Measurements from ENCODE around the gene OR10H4. TPM values are rescaled to one million over a fixed set of nuclear protein-coding genes. Genes with fewer than 3 reads are reported as not detected.

Gene OR10H4
- total and polyA plus RNA-seq, 2 of the 13 experiments (the other 11 are each of a cell fraction or from before 2014, with no cell fraction given), result not detected

DNA sequence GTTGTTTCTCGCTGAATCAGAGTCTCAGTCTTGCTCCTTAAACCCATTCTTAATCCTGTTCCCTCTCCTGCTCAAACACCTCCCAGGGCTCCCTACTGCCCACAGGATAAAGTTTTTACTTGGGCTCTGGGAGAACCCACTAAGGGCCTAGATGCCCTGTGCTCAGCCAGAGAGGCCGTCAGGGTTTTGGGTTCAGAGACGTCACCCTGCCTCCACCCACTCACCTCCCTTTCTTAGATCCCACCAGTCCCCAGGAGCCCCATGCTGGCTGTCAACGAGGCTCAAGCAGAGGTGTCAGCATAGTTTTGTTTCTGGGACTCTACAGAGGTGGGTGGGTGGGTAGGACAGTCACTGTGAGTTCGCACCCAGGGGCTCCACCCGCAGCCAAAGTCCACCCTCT, 35.4 kb upstream of the OR10H4 start:
- no peak for ATAC-seq
- CTCF ChIA-PET (ENCODE audit: low intra/inter-chr PET ratio, low total read pairs), result no interaction called here

DNA sequence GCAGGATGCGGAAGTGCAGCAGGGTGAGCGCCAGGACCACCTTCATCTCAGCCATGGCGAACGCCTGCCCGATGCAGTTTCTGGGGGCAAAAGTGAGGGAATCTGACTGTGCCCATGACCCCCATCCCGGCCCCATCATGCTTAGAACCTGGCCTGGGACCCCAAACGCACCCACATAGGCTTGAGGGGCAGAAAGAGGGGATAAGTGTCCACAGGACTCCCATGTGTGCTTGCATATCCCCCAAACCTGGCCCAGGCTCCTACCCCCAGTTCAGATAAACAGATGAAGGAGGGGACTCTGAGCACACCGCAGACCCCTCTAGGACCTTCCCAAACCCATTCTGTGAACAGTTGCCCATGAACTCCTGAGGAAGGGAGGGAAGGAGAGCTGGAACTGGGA, 35.0 kb upstream of the OR10H4 start:
- no peaks in the 10 kb centered on the region for H3K4me1 ChIP-seq (ENCODE audit: insufficient read depth, low read length)
- in situ Hi-C loops (cut with HindIII; ENCODE audit: extremely low pct_ligation_motif_present, low pct_unique_long_range_greater_than_20kb) (no loop called here), intact Hi-C loops (cut with micrococcal nuclease; ENCODE audit: unreplicated experiment) (no loop called here)
- ATAC-seq (no peak), DNase-seq (ENCODE audit: low spot score) (no peak), FAIRE-seq (no peak)
- no peak overlapping the region for H3K4me2 ChIP-seq (ENCODE audit: low read depth, low read length)
- no peak overlapping the region for H3K9ac ChIP-seq (ENCODE audit: insufficient read depth, low read depth, low read length)
- 100% methylated on average over 1 of the region's 8 CpGs for WGBS (ENCODE audit: low lambda C conversion rate)
- peaks cover 6 to 30% of the 10 kb centered on the region in 2 experiments; a peak in 3 of 5 replicates for H3K36me3 ChIP-seq (replicated peaks in 1 of 2; ENCODE audit: control insufficient read depth in 1 of 2, insufficient read depth in 2 of 2, low read length in 2 of 2)
- ChIA-PET POLR2A (no interaction called here), CTCF (ENCODE audit: low intra/inter-chr PET ratio, low total read pairs) (no interaction called here)
- no TSS peak for BruUV-seq (replicated peaks)
- H3K27me3 ChIP-seq (ENCODE audit: control insufficient read depth in 1 of 2, insufficient read depth in 2 of 2, low read length in 2 of 2), result no peaks in the 10 kb centered on the region
- no peaks in the 10 kb centered on the region for H4K20me1 ChIP-seq (ENCODE audit: insufficient read depth, low read length)
- no peak overlapping the region for H3K4me3 ChIP-seq (replicated peaks in 1 of 3; ENCODE audit: insufficient read depth in 1 of 3, low read depth in 2 of 3, low read length in 3 of 3)
- H3K79me2 ChIP-seq (ENCODE audit: insufficient read depth, low read length), result no peaks in the 10 kb centered on the region
- H3K27ac ChIP-seq (ENCODE audit: extremely low read length, insufficient read depth, low read length), result no peak overlapping the region
- H3K9me3 ChIP-seq (ENCODE audit: low read length), result peaks cover 14% of the 10 kb centered on the region; the same call in 1 of the 2 replicates
- H2AFZ ChIP-seq (ENCODE audit: low read length), result no peak overlapping the region
- TF ChIP-seq RFX3 (CRISPR knock-in tag; IDR thresholded peaks at IDR 0.05), result no peak
- no peak for TF ChIP-seq NKX3-1 (CRISPR knock-in tag; IDR thresholded peaks at IDR 0.05)
- no peak for TF ChIP-seq SNAI1 (CRISPR knock-in tag; IDR thresholded peaks at IDR 0.05; ENCODE audit: borderline replicate concordance)
- no peak for TF ChIP-seq ARNTL (CRISPR knock-in tag; IDR thresholded peaks at IDR 0.05)
- no peak for TF ChIP-seq BCL6 (CRISPR knock-in tag; IDR thresholded peaks at IDR 0.05)
- TF ChIP-seq NFATC3 (CRISPR knock-in tag; IDR thresholded peaks at IDR 0.05), result no peak
- TF ChIP-seq, protein P1, sequence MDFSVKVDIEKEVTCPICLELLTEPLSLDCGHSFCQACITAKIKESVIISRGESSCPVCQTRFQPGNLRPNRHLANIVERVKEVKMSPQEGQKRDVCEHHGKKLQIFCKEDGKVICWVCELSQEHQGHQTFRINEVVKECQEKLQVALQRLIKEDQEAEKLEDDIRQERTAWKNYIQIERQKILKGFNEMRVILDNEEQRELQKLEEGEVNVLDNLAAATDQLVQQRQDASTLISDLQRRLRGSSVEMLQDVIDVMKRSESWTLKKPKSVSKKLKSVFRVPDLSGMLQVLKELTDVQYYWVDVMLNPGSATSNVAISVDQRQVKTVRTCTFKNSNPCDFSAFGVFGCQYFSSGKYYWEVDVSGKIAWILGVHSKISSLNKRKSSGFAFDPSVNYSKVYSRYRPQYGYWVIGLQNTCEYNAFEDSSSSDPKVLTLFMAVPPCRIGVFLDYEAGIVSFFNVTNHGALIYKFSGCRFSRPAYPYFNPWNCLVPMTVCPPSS (IDR thresholded peaks at IDR 0.05), result no peak
- TF ChIP-seq, protein P2, sequence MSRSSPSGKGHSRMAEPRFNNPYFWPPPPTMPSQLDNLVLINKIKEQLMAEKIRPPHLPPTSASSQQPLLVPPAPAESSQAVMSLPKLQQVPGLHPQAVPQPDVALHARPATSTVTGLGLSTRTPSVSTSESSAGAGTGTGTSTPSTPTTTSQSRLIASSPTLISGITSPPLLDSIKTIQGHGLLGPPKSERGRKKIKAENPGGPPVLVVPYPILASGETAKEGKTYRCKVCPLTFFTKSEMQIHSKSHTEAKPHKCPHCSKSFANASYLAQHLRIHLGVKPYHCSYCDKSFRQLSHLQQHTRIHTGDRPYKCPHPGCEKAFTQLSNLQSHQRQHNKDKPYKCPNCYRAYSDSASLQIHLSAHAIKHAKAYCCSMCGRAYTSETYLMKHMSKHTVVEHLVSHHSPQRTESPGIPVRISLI (CRISPR knock-in tag; IDR thresholded peaks at IDR 0.05; ENCODE audit: borderline replicate concordance), result no peak
- no peak for TF ChIP-seq ZNF317 (CRISPR knock-in tag; IDR thresholded peaks at IDR 0.05)
- TF ChIP-seq ZC3H13 (CRISPR knock-in tag; IDR thresholded peaks at IDR 0.05), result no peak
- TF ChIP-seq ZNF160 (CRISPR knock-in tag; IDR thresholded peaks at IDR 0.05), result no peak
- no peak for TF ChIP-seq PCBP2 (optimal IDR thresholded peaks at IDR 0.05; ENCODE audit: low read depth, low read length, poor library complexity, severe bottlenecking)
- no peak for TF ChIP-seq ZNF260 (CRISPR knock-in tag; IDR thresholded peaks at IDR 0.05; ENCODE audit: borderline replicate concordance, low read depth)

More for the DNA sequence above, 35.4 kb upstream of the OR10H4 start:
- Histone ChIP-seq H3K36me3 (replicated peaks in 1 of 2; ENCODE audit: control insufficient read depth in 1 of 2, insufficient read depth in 2 of 2, low read length in 2 of 2) (peaks cover 6 to 30% of the 10 kb centered on the region in 2 experiments; a peak in 3 of 5 replicates), H3K4me1 (ENCODE audit: insufficient read depth, low read length) (no peaks in the 10 kb centered on the region), H3K27me3 (ENCODE audit: control insufficient read depth in 1 of 2, insufficient read depth in 2 of 2, low read length in 2 of 2) (no peaks in the 10 kb centered on the region), H3K9me3 (ENCODE audit: low read length) (peaks cover 14% of the 10 kb centered on the region; the same call in 1 of the 2 replicates), H4K20me1 (ENCODE audit: insufficient read depth, low read length) (no peaks in the 10 kb centered on the region), H2AFZ (ENCODE audit: low read length) (no peak overlapping the region), H3K27ac (ENCODE audit: extremely low read length, insufficient read depth, low read length) (no peak overlapping the region), H3K4me2 (ENCODE audit: low read depth, low read length) (no peak overlapping the region), H3K79me2 (ENCODE audit: insufficient read depth, low read length) (no peaks in the 10 kb centered on the region), H3K9ac (ENCODE audit: insufficient read depth, low read depth, low read length) (no peak overlapping the region), H3K4me3 (replicated peaks in 1 of 3; ENCODE audit: insufficient read depth in 1 of 3, low read depth in 2 of 3, low read length in 3 of 3) (no peak overlapping the region)
- in situ Hi-C loops (cut with HindIII; ENCODE audit: extremely low pct_ligation_motif_present, low pct_unique_long_range_greater_than_20kb), result no loop called here
- TF ChIP-seq ZBTB42 (CRISPR knock-in tag; IDR thresholded peaks at IDR 0.05) (no peak), ZBTB38 (CRISPR knock-in tag; IDR thresholded peaks at IDR 0.05) (no peak), ASH2L (IDR thresholded peaks at IDR 0.05; ENCODE audit: insufficient read length, low read depth, low read length) (no peak), MTA3 (CRISPR knock-in tag; IDR thresholded peaks at IDR 0.05) (no peak)
- TF ChIP-seq, protein P3, sequence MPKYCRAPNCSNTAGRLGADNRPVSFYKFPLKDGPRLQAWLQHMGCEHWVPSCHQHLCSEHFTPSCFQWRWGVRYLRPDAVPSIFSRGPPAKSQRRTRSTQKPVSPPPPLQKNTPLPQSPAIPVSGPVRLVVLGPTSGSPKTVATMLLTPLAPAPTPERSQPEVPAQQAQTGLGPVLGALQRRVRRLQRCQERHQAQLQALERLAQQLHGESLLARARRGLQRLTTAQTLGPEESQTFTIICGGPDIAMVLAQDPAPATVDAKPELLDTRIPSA (CRISPR knock-in tag; IDR thresholded peaks at IDR 0.05; ENCODE audit: borderline replicate concordance), result no peak
- TF ChIP-seq, protein P4, sequence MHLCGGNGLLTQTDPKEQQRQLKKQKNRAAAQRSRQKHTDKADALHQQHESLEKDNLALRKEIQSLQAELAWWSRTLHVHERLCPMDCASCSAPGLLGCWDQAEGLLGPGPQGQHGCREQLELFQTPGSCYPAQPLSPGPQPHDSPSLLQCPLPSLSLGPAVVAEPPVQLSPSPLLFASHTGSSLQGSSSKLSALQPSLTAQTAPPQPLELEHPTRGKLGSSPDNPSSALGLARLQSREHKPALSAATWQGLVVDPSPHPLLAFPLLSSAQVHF (CRISPR knock-in tag; IDR thresholded peaks at IDR 0.05), result no peak
- intact Hi-C loops (cut with micrococcal nuclease; ENCODE audit: unreplicated experiment), result no loop called here
- POLR2A ChIA-PET, result no interaction called here
- DNase-seq (ENCODE audit: low spot score) (no peak), FAIRE-seq (no peak)
- no TSS peak for BruUV-seq (replicated peaks)
- 94% methylated on average over 6 of the region's 6 CpGs for WGBS (ENCODE audit: low lambda C conversion rate)

All from HepG2 (cell line).